DND-41 (cell line): ENCODE results near the gene SYNC.

Experiments used
- CTCF ChIP-seq: IDR thresholded peaks from 2 replicates; pipeline ENCODE4 v1.5.1; 2012; ENCODE audit warnings: borderline replicate concordance, low read length, moderate library complexity, mild to moderate bottlenecking; ENCODE audit not compliant: poor library complexity, severe bottlenecking; ENCODE audit errors: extremely low read depth
- EZH2 ChIP-seq: IDR thresholded peaks from 3 replicates; pipeline ENCODE4 v1.6.1; 2012; ENCODE audit warnings: borderline replicate concordance, low read depth, mild to moderate bottlenecking, moderate library complexity, low read length, inconsistent platforms; ENCODE audit not compliant: severe bottlenecking

- TF ChIP-seq EZH2, result no peak
- TF ChIP-seq CTCF, result no peak
Observed at GRCh38 chr1:32686387-32686786, 16.2 kb downstream of the SYNC start.
